Measurements from ENCODE around the gene NAA38. TPM values are rescaled to one million over a fixed set of nuclear protein-coding genes. Genes with fewer than 3 reads are reported as not detected.
A peak's percentile ranks its signal among the peaks of the same experiment; 100 is the strongest.

The NAA38 gene
- total and polyA plus RNA-seq, 7 experiments from 2014 or later: 22.1 to 132 (median 30.3) TPM

- no peak for DNase-seq
Observed at GRCh38 chr17:7839190-7839875, 18.0 kb downstream of the NAA38 start.

GRCh38 chr17:7838090-7839075, 19.0 kb downstream of the NAA38 start:
- Mint-ChIP-seq H3K27me3 (peaks cover 0 to 5% (median 0%) of the 10 kb centered on the region in 5 donors), H3K4me1 (peaks cover 41 to 76% (median 60%) of the 10 kb centered on the region in 7 donors), H3K27ac (peak overlapping the region; percentile 39 to 100 (median 99)), H3K4me3 (peak overlapping the region; percentile 91 to 99 (median 96)), H3K36me3 (peaks cover 0 to 10% (median 3%) of the 10 kb centered on the region in 5 donors), H3K9me3 (peaks cover 0 to 10% (median 0%) of the 10 kb centered on the region in 11 donors)
- POLR2A ChIA-PET: interaction anchor here (0.5 to 9.7 kb wide), 8 partner anchors 13 to 326 kb away, joined by 3 to 89 read pairs (median 4); partner anchors contain the start of genes CNTROB, CYB5D1, NAA38 and TRAPPC1
- CTCF ChIA-PET: interaction anchor here (0.5 to 1.9 kb wide), 7 partner anchors 12 to 289 kb away, joined by 3 to 8 read pairs (median 4); partner anchors contain the start of gene NAA38
- H3K27me3 ChIP-seq (ENCODE audit: control insufficient read depth in 2 of 2, insufficient read depth in 2 of 2, low read length in 2 of 2): no peaks in the 10 kb centered on the region
- no peak overlapping the region for H3K4me3 ChIP-seq (ENCODE audit: low read length)
- H3K4me1 ChIP-seq (ENCODE audit: control insufficient read depth in 2 of 2, insufficient read depth in 2 of 2, low read length in 2 of 2): peaks cover 33 to 48% of the 10 kb centered on the region in 2 donors
- H3K36me3 ChIP-seq (ENCODE audit: control insufficient read depth in 2 of 3, insufficient read depth in 3 of 3, low read length in 3 of 3): peaks cover 0 to 3% (median 0%) of the 10 kb centered on the region in 3 experiments
- H3K27ac ChIP-seq (ENCODE audit: low read depth, low read length): peak overlapping the region; percentile 100
- intact Hi-C loops (cut with micrococcal nuclease): loop anchor here (5.0 to 10.0 kb wide), 3 partner anchors 544 to 794 kb away; partner anchors contain the start of genes ACADVL (in 1 of the 2), DLG4 (in 1 of the 2), RPL26 (in 1 of the 2) and SLC16A11 (in 1 of the 2)
- DNase-seq (peak in 1 of 9 donors; percentile 52), ATAC-seq (no peak)
- H3K9me3 ChIP-seq (ENCODE audit: control insufficient read depth in 2 of 3, low read length in 3 of 3): no peaks in the 10 kb centered on the region

More at GRCh38 chr17:7839190-7839875, 18.0 kb downstream of the NAA38 start:
- H3K27ac ChIP-seq (ENCODE audit: low read depth, low read length): peak overlapping the region; percentile 100
- peak overlapping the region; percentile 59 to 99 (median 81) for H3K4me3 Mint-ChIP-seq
- H3K4me1 ChIP-seq (ENCODE audit: control insufficient read depth in 2 of 2, insufficient read depth in 2 of 2, low read length in 2 of 2): peaks cover 30 to 46% of the 10 kb centered on the region in 2 donors
- CTCF ChIA-PET: interaction anchor here (0.5 to 1.9 kb wide), 4 partner anchors 18 to 219 kb away, joined by 3 to 8 read pairs (median 4); partner anchors contain the start of gene NAA38
- no peak for ATAC-seq
- peaks cover 0 to 10% (median 3%) of the 10 kb centered on the region in 5 donors for H3K36me3 Mint-ChIP-seq
- peaks cover 0 to under 1% (median 0%) of the 10 kb centered on the region in 3 experiments for H3K36me3 ChIP-seq (ENCODE audit: control insufficient read depth in 2 of 3, insufficient read depth in 3 of 3, low read length in 3 of 3)
- H3K4me3 ChIP-seq (ENCODE audit: low read length): no peak overlapping the region
- H3K27ac Mint-ChIP-seq: peak overlapping the region; percentile 64 to 100 (median 96)
- POLR2A ChIA-PET: interaction anchor here (2.4 to 9.7 kb wide), 3 partner anchors 12 to 325 kb away, joined by 8 to 89 read pairs (median 83); partner anchors contain the start of genes CYB5D1 and NAA38
- intact Hi-C loops (cut with micrococcal nuclease): loop anchor here (5.0 to 10.0 kb wide), 3 partner anchors 543 to 795 kb away; partner anchors contain the start of genes ACADVL (in 1 of the 2), DLG4 (in 1 of the 2), RPL26 (in 1 of the 2) and SLC16A11 (in 1 of the 2)
- no peaks in the 10 kb centered on the region for H3K27me3 ChIP-seq (ENCODE audit: control insufficient read depth in 2 of 2, insufficient read depth in 2 of 2, low read length in 2 of 2)
- H3K9me3 ChIP-seq (ENCODE audit: control insufficient read depth in 2 of 3, low read length in 3 of 3): no peaks in the 10 kb centered on the region
- H3K27me3 Mint-ChIP-seq: peaks cover 0 to 2% (median 0%) of the 10 kb centered on the region in 5 donors
- peaks cover 41 to 73% (median 56%) of the 10 kb centered on the region in 7 donors for H3K4me1 Mint-ChIP-seq
- peaks cover 0 to 13% (median 0%) of the 10 kb centered on the region in 11 donors for H3K9me3 Mint-ChIP-seq

- DNase-seq (no peak), ATAC-seq (no peak)
- ChIA-PET CTCF (interaction anchor here (0.6 to 1.4 kb wide), 7 partner anchors 8 to 638 kb away, joined by 3 to 9 read pairs (median 4); no protein-coding TSS in a partner anchor), POLR2A (interaction anchor here (0.5 to 9.7 kb wide), 11 partner anchors 8 to 326 kb away, joined by 3 to 89 read pairs (median 4); partner anchors contain the start of genes CNTROB, CYB5D1, NAA38 and TRAPPC1)
- H3K27ac ChIP-seq (ENCODE audit: low read depth, low read length): peak overlapping the region; percentile 96
- Mint-ChIP-seq H3K9me3 (peaks cover 0 to 9% (median 0%) of the 10 kb centered on the region in 11 donors), H3K4me1 (peaks cover 41 to 76% (median 58%) of the 10 kb centered on the region in 7 donors), H3K36me3 (peaks cover 0 to 10% (median 3%) of the 10 kb centered on the region in 5 donors), H3K4me3 (peak overlapping the region; percentile 91 to 99 (median 96)), H3K27me3 (peaks cover 0 to 10% (median 0%) of the 10 kb centered on the region in 5 donors), H3K27ac (peak overlapping the region; percentile 78 to 100 (median 98))
- H3K36me3 ChIP-seq (ENCODE audit: control insufficient read depth in 2 of 3, insufficient read depth in 3 of 3, low read length in 3 of 3): peaks cover 0 to 3% (median 0%) of the 10 kb centered on the region in 3 experiments
- H3K4me1 ChIP-seq (ENCODE audit: control insufficient read depth in 2 of 2, insufficient read depth in 2 of 2, low read length in 2 of 2): peaks cover 35 to 51% of the 10 kb centered on the region in 2 donors
- intact Hi-C loops (cut with micrococcal nuclease): loop anchor here (5.0 to 10.0 kb wide), 3 partner anchors 545 to 793 kb away; partner anchors contain the start of genes ACADVL (in 1 of the 2), DLG4 (in 1 of the 2), RPL26 (in 1 of the 2) and SLC16A11 (in 1 of the 2)
- H3K27me3 ChIP-seq (ENCODE audit: control insufficient read depth in 2 of 2, insufficient read depth in 2 of 2, low read length in 2 of 2): no peaks in the 10 kb centered on the region
- H3K4me3 ChIP-seq (ENCODE audit: low read length): peak overlapping the region; percentile 96
- no peaks in the 10 kb centered on the region for H3K9me3 ChIP-seq (ENCODE audit: control insufficient read depth in 2 of 3, low read length in 3 of 3)
Observed at GRCh38 chr17:7837408-7838088, 19.8 kb downstream of the NAA38 start.

- no peaks in the 10 kb centered on the region for H3K27me3 ChIP-seq (ENCODE audit: control insufficient read depth in 2 of 2, insufficient read depth in 2 of 2, low read length in 2 of 2)
- Mint-ChIP-seq H3K27ac (peak overlapping the region; percentile 78 to 100 (median 98)), H3K36me3 (peaks cover 0 to 10% (median 3%) of the 10 kb centered on the region in 5 donors), H3K27me3 (peaks cover 0 to 12% (median 0%) of the 10 kb centered on the region in 5 donors), H3K4me3 (peak overlapping the region; percentile 91 to 99 (median 96)), H3K4me1 (peaks cover 41 to 73% (median 57%) of the 10 kb centered on the region in 7 donors), H3K9me3 (peaks cover 0 to 6% (median 0%) of the 10 kb centered on the region in 11 donors)
- ChIA-PET POLR2A (interaction anchor here (0.7 to 9.7 kb wide), 9 partner anchors 7 to 327 kb away, joined by 3 to 89 read pairs (median 7); partner anchors contain the start of genes CYB5D1 and NAA38), CTCF (interaction anchor here (0.9 to 1.4 kb wide), 5 partner anchors 8 to 154 kb away, joined by 3 to 7 read pairs (median 3); no protein-coding TSS in a partner anchor)
- DNase-seq (peak in 7 of 9 donors; percentile 42 to 74 (median 55)), ATAC-seq (no peak)
- peaks cover 35 to 51% of the 10 kb centered on the region in 2 donors for H3K4me1 ChIP-seq (ENCODE audit: control insufficient read depth in 2 of 2, insufficient read depth in 2 of 2, low read length in 2 of 2)
- peaks cover 0 to 3% (median 0%) of the 10 kb centered on the region in 3 experiments for H3K36me3 ChIP-seq (ENCODE audit: control insufficient read depth in 2 of 3, insufficient read depth in 3 of 3, low read length in 3 of 3)
- H3K9me3 ChIP-seq (ENCODE audit: control insufficient read depth in 2 of 3, low read length in 3 of 3): no peaks in the 10 kb centered on the region
- intact Hi-C loops (cut with micrococcal nuclease): loop anchor here (5.0 to 10.0 kb wide), 3 partner anchors 545 to 792 kb away; partner anchors contain the start of genes ACADVL (in 1 of the 2), DLG4 (in 1 of the 2), RPL26 (in 1 of the 2) and SLC16A11 (in 1 of the 2)
- peak overlapping the region; percentile 96 for H3K4me3 ChIP-seq (ENCODE audit: low read length)
- H3K27ac ChIP-seq (ENCODE audit: low read depth, low read length): peak overlapping the region; percentile 96
Observed at GRCh38 chr17:7836596-7837407, 20.6 kb downstream of the NAA38 start.

Data from naive thymus-derived CD4-positive, alpha-beta T cell (primary cell).